Progenitor cell of endocrine pancreas (in vitro differentiated cells): ENCODE measurements around the gene KNDC1. TPM values are rescaled to one million over a fixed set of nuclear protein-coding genes. Genes with fewer than 3 reads are reported as not detected.

Experiments
- DNase-seq: peaks from one replicate; pipeline ENCODE4 v3.0.0; 2021; ENCODE audit warnings: low spot score; ENCODE audit not compliant: unreplicated experiment
- H3K27ac Mint-ChIP-seq: 2 replicates; pipeline ENCODE4 v1.8.0; 2021; ENCODE audit warnings: mild to moderate bottlenecking, moderate library complexity, mixed read lengths
- H3K27me3 Mint-ChIP-seq: 2 replicates; pipeline ENCODE4 v1.8.0; 2021; ENCODE audit warnings: mixed read lengths
- H3K36me3 Mint-ChIP-seq: 2 replicates; pipeline ENCODE4 v1.8.0; 2022; ENCODE audit warnings: mixed read lengths; ENCODE audit not compliant: insufficient read depth
- H3K4me1 Mint-ChIP-seq: 2 replicates; pipeline ENCODE4 v1.8.0; 2021; ENCODE audit warnings: low read depth, mixed read lengths
- H3K4me3 Mint-ChIP-seq: 2 replicates; pipeline ENCODE4 v1.8.0; 2021; ENCODE audit warnings: low read depth, mild to moderate bottlenecking, moderate library complexity, mixed read lengths
- H3K9me3 Mint-ChIP-seq: 2 replicates; pipeline ENCODE4 v1.8.0; 2021; ENCODE audit warnings: low read depth, mixed read lengths
- CTCF ChIP-seq: fragments of 200-600 bp; sonication (generic); IDR thresholded peaks from one replicate; pipeline ENCODE4 v1.5.0; 2021; ENCODE audit warnings: antibody characterized with exemption, mild to moderate bottlenecking; ENCODE audit not compliant: unreplicated experiment
- total RNA-seq: library from RNA; stranded (reverse); gene quantifications from 2 replicates; pipeline ENCODE4 v1.2.1, GENCODE V29; 2021

KNDC1 gene
- total RNA-seq, 1 donor from 2014 or later = 14.2 TPM

- H3K9me3 Mint-ChIP-seq = no peaks in the 10 kb centered on the region
- DNase-seq = no peak
- no peak overlapping the region for H3K27ac Mint-ChIP-seq
- H3K27me3 Mint-ChIP-seq = peaks cover 14% of the 10 kb centered on the region
- no peaks in the 10 kb centered on the region for H3K4me1 Mint-ChIP-seq
- no peak overlapping the region for H3K4me3 Mint-ChIP-seq
- no peak for TF ChIP-seq CTCF
- peaks cover 2% of the 10 kb centered on the region for H3K36me3 Mint-ChIP-seq
These were observed 55.6 kb downstream of the KNDC1 start for GRCh38 chr10:133215586-133215985.

GRCh38 chr10:133216776-133217175, 56.8 kb downstream of the KNDC1 start:
- DNase-seq = no peak
- Mint-ChIP-seq H3K9me3 (no peaks in the 10 kb centered on the region), H3K4me1 (peaks cover 1% of the 10 kb centered on the region), H3K27me3 (peaks cover 23% of the 10 kb centered on the region), H3K27ac (no peak overlapping the region), H3K36me3 (peaks cover 2% of the 10 kb centered on the region), H3K4me3 (no peak overlapping the region)
- TF ChIP-seq CTCF = no peak

DNA sequence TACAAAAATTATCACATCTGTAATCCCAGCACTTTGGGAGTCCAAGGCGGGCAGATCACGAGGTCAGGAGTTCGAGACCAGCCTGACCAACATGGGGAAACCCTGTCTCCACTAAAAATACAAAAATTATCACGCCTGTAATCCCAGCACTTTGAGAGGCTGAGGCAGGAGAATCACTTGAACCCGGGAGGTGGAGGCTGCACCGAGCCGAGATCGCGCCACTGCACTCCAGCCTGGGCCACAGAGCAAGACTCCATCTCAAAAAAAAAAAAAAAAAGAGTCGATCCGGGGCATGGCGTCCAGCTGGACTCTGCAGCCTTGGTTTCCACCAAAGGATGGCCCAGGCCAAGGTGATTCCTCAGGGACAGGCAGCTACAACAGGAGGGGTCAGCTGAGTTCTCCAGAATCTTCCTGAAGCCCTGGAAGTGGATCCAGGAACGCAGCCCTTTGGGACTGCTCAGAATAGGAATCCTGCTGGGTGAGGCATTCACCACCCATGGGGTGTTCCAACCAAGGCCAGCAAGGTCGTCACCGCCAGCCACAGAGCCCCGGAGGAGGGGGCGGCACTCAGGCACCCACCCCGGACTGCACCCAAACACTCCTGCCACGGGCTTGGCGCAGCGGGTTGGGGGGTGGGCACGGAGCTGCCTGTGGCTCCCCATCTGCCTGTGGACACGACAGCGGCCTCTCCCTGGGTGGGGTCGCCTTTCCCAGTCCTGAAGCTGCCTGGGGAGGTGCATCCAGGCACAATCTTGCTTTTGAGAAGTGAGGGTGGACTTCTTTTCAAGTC, 58.0 kb downstream of the KNDC1 start:
- no peak for DNase-seq
- H3K36me3 Mint-ChIP-seq = no peaks in the 10 kb centered on the region
- TF ChIP-seq CTCF = no peak
- H3K4me3 Mint-ChIP-seq = no peak overlapping the region
- peaks cover 1% of the 10 kb centered on the region for H3K4me1 Mint-ChIP-seq
- no peaks in the 10 kb centered on the region for H3K9me3 Mint-ChIP-seq
- peaks cover 23% of the 10 kb centered on the region for H3K27me3 Mint-ChIP-seq
- H3K27ac Mint-ChIP-seq = no peak overlapping the region

DNA sequence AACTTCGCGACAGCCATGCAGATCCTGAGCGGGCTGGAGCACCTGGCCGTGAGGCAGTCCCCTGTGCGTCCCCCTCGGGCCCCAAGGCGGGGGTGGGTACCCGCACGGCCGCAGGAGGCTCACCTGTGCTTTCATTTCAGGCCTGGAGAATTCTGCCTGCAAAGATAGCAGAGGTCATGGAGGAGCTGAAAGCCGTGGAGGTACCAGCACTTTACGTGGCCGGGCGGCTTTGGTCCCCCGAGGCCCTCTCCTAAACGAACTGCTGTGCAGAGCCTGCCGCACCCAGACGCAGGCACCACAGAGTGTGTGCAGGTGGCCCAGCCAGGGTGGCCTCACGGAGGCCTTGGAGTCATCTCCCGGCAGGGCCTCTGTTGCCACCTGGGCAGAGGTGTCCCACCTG, 58.9 kb downstream of the KNDC1 start:
- no peak for TF ChIP-seq CTCF
- H3K36me3 Mint-ChIP-seq = no peaks in the 10 kb centered on the region
- no peak for DNase-seq
- peaks cover 1% of the 10 kb centered on the region for H3K4me1 Mint-ChIP-seq
- peaks cover 26% of the 10 kb centered on the region for H3K27me3 Mint-ChIP-seq
- no peak overlapping the region for H3K27ac Mint-ChIP-seq
- H3K4me3 Mint-ChIP-seq = no peak overlapping the region
- H3K9me3 Mint-ChIP-seq = no peaks in the 10 kb centered on the region

- no peak for DNase-seq
- H3K27me3 Mint-ChIP-seq = peaks cover 34% of the 10 kb centered on the region
- H3K4me3 Mint-ChIP-seq = peak overlapping the region; percentile 56
- H3K9me3 Mint-ChIP-seq = no peaks in the 10 kb centered on the region
- peaks cover 1% of the 10 kb centered on the region for H3K4me1 Mint-ChIP-seq
- no peak for TF ChIP-seq CTCF
- H3K36me3 Mint-ChIP-seq = no peaks in the 10 kb centered on the region
- no peak overlapping the region for H3K27ac Mint-ChIP-seq
These were observed 59.8 kb downstream of the KNDC1 start for GRCh38 chr10:133219782-133220181.
